Mesothelial cell of epicardium (in vitro differentiated cells): ENCODE results near the gene ASIC2. TPM values are rescaled to one million over a fixed set of nuclear protein-coding genes. Genes with fewer than 3 reads are reported as not detected.

Experiments
- DNase-seq, 2 experiments: peaks; one replicate each; pipeline ENCODE4 v3.0.0; 2021; ENCODE audit warnings: low spot score in 2 of 2; ENCODE audit not compliant: unreplicated experiment in 2 of 2
- H3K27ac Mint-ChIP-seq: 2 replicates; pipeline ENCODE4 v1.8.0; 2021; ENCODE audit warnings: mixed read lengths
- H3K27me3 Mint-ChIP-seq: 2 replicates; pipeline ENCODE4 v1.8.0; 2021; ENCODE audit warnings: low read depth, mixed read lengths
- H3K36me3 Mint-ChIP-seq: 2 replicates; pipeline ENCODE4 v1.8.0; 2021; ENCODE audit warnings: mixed read lengths
- H3K4me1 Mint-ChIP-seq: 2 replicates; pipeline ENCODE4 v1.8.0; 2021; ENCODE audit warnings: mixed read lengths
- H3K4me3 Mint-ChIP-seq: 2 replicates; pipeline ENCODE4 v1.8.0; 2021; ENCODE audit warnings: mild to moderate bottlenecking, moderate library complexity, mixed read lengths
- H3K9me3 Mint-ChIP-seq: 2 replicates; pipeline ENCODE4 v1.8.0; 2021; ENCODE audit warnings: mixed read lengths
- CTCF ChIP-seq: fragments of 200-600 bp; sonication (generic); IDR thresholded peaks from one replicate; pipeline ENCODE4 v1.5.0; 2021; ENCODE audit warnings: antibody characterized with exemption; ENCODE audit not compliant: unreplicated experiment
- total RNA-seq: library from RNA; stranded (reverse); gene quantifications from 3 replicates; pipeline ENCODE4 v1.2.1, GENCODE V29; 2021

Gene ASIC2
- total RNA-seq, 1 donor from 2014 or later = 3.4 TPM

- Mint-ChIP-seq H3K27me3 (no peaks in the 10 kb centered on the region), H3K4me3 (no peak overlapping the region), H3K27ac (peak overlapping the region; percentile 23), H3K4me1 (peaks cover 30% of the 10 kb centered on the region), H3K9me3 (no peaks in the 10 kb centered on the region), H3K36me3 (no peaks in the 10 kb centered on the region)
- TF ChIP-seq CTCF = no peak
- no peak for DNase-seq
Observed at GRCh38 chr17:33267271-33267790, 25.8 kb downstream of the ASIC2 start.

GRCh38 chr17:33266611-33267010 lies 26.5 kb downstream of the ASIC2 start:
- Mint-ChIP-seq H3K4me3 (no peak overlapping the region), H3K36me3 (no peaks in the 10 kb centered on the region), H3K4me1 (peaks cover 32% of the 10 kb centered on the region), H3K27ac (peak overlapping the region; percentile 23), H3K27me3 (no peaks in the 10 kb centered on the region), H3K9me3 (no peaks in the 10 kb centered on the region)
- no peak for DNase-seq
- no peak for TF ChIP-seq CTCF

GRCh38 chr17:33266116-33266515 lies 27.0 kb downstream of the ASIC2 start:
- Mint-ChIP-seq H3K4me1 (peaks cover 32% of the 10 kb centered on the region), H3K36me3 (no peaks in the 10 kb centered on the region), H3K9me3 (no peaks in the 10 kb centered on the region), H3K27me3 (no peaks in the 10 kb centered on the region), H3K4me3 (no peak overlapping the region), H3K27ac (peak overlapping the region; percentile 74)
- DNase-seq = no peak
- TF ChIP-seq CTCF = no peak

GRCh38 chr17:33263396-33263795 lies 29.7 kb downstream of the ASIC2 start:
- no peaks in the 10 kb centered on the region for H3K36me3 Mint-ChIP-seq
- no peaks in the 10 kb centered on the region for H3K27me3 Mint-ChIP-seq
- no peak for DNase-seq
- no peak overlapping the region for H3K27ac Mint-ChIP-seq
- H3K4me3 Mint-ChIP-seq = no peak overlapping the region
- peaks cover 33% of the 10 kb centered on the region for H3K4me1 Mint-ChIP-seq
- TF ChIP-seq CTCF = no peak
- no peaks in the 10 kb centered on the region for H3K9me3 Mint-ChIP-seq

GRCh38 chr17:33262266-33263123 lies 30.6 kb downstream of the ASIC2 start:
- H3K27me3 Mint-ChIP-seq = no peaks in the 10 kb centered on the region
- H3K4me3 Mint-ChIP-seq = no peak overlapping the region
- DNase-seq = no peak
- H3K36me3 Mint-ChIP-seq = no peaks in the 10 kb centered on the region
- no peaks in the 10 kb centered on the region for H3K9me3 Mint-ChIP-seq
- peak overlapping the region; percentile 43 for H3K27ac Mint-ChIP-seq
- peaks cover 30% of the 10 kb centered on the region for H3K4me1 Mint-ChIP-seq
- no peak for TF ChIP-seq CTCF
